UCSD-AML1 (cell line): ENCODE measurements around the gene NUBPL.
"Not testable (repeated sequence)": the region's sequence is repeated elsewhere in the genome, so short reads cannot be mapped to it uniquely, and the experiment has no call there.

Experiments used
- DNase-seq: peaks from one replicate; lab custom pipeline; 2025; ENCODE audit not compliant: unreplicated experiment; lab: John Stamatoyannopoulos, UW

NUBPL gene

DNA sequence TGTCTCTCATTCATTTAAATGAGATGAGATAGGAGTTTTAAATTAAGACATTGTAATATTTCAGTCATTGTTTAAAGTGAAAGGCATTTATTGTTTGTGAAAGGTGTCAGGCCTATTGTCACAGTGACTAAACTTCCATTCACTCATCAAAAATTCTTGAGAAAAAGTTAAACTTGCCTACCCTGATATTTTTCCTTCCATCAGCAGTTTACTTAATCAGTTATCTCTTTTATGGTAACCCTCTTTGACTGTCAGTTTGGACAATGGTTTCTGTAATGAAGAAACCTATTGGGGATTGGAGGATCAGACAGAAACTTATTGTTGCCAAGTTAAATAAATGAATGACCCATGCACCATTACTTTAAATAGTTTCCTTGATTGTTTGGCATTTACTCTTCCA, 241.6 kb downstream of the NUBPL start:
- DNase-seq = no peak

DNA sequence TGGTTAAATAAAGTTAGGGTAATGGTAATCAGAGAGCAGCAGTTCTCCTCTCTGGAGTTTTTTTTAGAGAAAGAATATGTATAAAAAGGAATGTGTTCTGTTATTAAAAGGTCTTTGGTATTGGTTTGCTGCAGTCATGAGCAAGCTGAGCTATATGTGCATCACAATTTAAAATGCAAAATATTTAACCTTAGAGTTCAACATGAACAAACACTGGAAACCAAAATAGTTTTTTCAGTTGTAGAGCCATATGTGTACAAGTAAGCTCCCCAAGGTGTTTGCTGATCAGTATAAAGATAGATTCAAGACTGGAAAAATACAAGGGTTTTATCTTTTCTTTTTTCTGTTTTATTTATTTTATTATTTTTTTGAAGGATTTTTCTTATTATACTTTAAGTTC, 245.0 kb downstream of the NUBPL start:
- DNase-seq = no peak

DNA sequence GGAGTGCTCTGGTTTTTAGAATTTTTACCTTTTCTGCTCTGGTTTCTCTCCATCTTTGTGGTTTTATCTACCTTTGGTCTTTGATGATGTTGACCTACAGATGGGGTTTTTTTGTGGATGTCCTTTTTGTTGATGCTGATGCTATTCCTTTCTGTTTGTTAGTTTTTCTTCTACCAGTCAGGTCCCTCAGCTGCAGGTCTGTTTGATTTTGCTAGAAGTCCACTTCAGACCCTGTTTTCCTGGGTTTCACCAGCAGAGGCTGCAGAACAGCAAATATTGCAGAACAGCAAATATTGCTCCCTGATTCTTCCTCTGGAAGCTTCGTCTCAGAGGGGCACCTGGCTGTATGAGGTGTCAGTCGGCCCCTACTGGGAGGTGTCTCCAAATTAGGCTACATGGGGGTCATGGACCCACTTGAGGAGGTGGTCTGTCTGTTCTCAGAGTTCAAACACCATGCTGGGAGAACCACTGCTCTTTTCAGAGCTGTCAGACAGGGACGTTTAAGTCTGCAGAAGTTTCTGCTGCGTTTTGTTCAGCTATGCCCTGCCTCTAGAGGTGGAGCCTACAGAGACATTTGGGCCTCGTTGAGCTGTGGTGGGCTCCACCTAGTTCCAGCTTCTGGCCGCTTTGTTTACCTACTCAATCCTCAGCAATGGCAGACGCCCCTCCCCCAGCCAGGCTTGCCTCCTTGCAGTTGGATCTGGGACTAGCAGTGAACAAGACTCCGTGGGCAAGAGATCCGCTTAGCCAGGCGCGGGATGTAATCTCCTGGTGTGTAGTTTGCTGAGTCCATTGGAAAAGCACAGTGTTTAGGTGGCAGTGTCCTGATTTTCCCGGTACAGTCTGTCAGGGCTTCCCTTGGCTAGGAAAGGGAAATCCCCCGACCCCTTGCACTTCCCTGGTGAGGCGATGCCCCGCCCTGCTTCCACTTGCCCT, 250.8 kb downstream of the NUBPL start:
- not testable (repeated sequence) for DNase-seq

DNA sequence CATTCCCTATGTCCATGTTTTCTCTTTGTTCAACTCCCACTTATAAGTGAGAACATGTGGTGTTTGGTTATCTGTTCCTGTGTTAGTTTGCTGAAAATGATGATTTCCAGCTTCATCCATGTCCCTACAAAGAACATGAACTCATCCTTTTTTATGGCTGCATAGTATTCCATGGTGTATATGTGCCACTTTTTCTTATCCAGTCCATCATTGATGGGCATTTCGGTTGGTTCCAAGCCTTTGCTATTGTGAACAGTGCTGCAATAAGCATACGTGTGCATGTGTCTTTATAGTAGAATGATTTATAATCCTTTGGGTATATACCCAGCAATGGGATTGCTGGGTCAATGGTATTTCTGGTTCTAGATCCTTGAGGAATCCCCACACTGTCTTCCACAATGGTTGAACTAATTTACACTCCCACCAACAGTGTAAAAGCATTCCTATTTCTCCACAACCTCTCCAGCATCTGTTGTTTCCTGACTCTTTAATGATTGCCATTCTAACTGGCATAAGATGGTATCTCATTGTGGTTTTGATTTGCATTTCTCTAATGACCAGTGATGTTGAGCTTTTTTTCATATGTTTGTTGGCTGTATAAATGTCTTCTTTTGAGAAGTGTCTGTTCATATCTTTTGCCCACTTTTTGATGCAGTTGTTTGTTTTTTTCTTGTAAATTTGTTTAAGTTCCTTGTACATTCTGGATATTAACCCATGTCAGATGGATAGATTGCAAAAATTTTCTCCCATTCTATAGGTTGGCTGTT, 252.7 kb downstream of the NUBPL start:
- not testable (repeated sequence) for DNase-seq

DNA sequence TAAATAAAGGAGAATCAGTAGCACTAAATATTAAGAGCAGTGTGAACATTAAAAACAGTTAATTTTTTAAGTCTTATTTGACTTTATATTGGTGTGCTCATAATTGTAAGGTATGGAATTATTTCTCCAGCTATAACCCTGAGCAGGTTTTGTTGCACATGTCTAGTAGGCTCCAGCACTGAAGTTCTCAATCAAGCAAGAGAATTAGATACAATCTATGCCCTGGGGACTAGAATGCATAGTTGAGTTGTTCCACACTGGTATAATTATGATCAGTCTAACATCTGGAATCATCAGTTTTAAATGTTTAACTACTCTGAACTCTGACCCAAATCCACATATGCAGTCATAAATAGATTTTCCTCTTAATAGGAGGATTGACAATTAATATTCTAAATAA, 258.1 kb downstream of the NUBPL start:
- DNase-seq = no peak

DNA sequence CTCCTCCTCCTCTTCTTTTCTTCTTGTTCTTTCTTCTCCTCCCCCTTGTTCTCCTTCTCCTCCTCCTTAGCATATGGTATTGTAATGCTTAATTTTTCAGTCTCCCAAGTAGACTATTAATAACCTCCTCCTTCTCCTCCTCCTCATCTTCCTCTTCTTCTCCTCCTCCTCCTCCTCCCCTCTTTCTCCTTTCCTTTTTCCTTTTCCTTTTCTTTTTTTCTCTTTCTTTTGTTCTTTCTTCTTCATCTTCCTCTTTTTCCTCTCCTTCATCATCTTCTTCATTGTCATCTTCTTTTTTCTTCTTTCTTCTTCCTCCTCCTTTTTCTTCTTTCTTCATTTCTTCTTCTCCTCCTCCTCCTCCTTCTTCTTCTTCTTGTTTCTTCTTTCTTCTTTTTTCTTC, 264.3 kb downstream of the NUBPL start:
- DNase-seq = no peak

DNA sequence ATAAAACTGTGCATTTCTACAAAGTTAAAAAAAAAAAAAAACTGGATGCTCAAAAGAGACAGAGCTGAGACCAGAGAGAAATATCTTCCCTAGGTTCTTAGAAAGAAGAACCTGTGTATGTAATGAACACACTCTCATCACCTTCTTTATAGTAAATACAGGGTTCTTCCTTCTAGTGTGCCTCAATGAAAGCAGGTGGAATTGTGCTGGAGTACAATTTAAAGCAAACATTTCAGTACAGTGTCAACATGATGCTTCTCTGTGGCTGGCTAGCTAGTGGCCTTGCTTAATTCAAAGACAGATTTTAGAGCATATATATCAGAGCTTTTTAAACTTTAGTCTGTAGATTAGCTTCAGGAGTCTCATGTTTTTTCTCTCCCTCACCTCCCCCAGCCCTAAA, 266.1 kb downstream of the NUBPL start:
- DNase-seq = no peak

DNA sequence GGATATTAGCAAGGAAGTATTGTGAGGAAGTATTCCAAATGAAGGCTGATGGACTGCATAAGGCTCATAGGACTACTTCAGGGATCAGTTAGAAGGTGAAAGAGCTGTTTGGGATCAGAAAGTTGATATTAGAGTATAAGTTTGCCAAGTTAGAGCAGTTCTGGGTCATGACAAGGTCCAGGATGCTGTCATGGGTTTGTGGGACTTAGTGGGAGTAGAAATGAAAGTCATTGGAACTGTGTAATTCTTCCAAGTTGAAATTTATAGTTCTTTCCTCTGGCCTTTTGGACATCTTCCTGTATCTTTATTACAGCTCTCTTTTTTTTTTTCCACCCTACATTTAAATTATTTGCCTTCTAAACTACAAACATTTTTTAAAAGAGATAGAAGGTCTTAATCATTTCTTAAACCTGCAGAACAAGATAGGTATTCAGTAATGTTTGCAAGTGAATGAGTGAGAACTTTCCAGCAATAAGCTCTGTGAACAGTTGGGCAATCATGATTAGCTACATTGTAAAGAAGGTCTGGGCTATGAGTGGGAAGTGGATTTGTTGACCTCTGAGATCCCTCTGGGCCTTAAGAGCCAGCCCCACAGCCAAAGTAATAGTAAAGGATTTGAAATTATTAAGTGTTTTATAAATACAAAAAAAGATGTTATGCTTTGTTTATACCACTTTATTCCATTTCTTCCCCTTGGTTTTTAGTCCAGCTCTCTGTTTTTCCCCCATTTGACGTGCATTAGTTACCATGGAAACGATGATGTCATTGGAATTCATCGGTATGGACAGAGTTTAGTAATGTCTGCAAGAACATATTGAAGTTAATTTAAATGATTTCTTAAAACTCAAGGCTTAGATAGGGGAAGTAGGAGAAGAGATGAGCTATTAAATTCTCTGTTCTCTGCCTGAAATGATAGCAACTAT, 268.0 kb downstream of the NUBPL start:
- no peak for DNase-seq

DNA sequence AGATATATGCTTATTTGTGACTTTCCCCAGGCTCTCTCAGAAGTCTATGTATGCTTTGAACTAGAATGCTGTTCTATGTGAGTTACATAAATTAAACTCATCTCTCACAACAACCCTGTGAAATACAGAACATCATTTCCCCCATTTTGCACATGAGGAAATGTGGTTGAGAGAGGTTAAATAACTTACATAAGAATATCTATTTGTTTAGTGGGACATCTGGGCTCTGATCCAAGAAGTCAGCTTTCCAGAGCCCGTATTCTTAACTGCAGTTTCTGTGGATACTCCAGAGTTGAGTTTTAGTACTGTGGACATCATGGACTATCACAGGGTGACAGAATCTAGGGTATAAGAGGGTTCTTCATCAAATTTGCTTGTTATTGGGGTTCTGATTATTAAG, 273.4 kb downstream of the NUBPL start:
- no peak for DNase-seq

DNA sequence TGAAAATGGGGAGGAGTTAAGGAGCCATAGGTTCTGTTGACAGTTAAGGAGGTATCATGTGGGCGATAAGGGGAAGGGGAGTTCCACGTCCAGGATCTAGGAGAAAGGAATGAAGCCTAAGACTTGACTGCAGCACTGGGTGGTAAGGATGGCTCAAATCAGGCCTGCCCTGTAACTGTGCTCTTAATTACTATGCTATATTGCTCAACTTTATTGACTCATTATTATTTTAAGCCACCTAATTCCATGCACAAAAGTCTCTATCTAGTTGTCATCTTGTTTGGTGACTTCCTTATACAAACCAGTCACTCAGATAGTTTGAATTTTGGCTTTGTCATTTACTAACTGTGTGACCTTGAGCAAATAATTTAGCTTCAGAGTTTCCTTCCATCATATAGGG, 273.8 kb downstream of the NUBPL start:
- DNase-seq = no peak

DNA sequence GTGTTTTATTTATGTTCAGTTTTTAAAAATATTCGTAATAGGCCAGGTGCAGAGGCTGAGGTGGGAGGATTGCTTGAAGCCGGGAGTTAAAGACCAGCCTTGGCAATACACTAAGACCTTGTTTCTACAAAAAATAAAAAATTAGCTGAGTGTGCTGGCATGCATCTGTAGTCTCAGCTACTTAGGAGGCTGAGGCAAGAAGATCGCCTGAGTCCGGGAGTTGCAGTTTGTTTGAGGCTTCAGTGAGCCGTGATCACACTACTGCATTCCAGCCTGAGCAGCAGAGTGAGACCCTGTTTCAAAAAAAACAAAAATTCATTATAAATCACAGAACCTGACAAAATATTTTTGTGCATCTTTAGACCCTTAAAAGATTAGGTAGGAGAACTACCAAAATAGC, 275.8 kb downstream of the NUBPL start:
- no peak for DNase-seq

DNA sequence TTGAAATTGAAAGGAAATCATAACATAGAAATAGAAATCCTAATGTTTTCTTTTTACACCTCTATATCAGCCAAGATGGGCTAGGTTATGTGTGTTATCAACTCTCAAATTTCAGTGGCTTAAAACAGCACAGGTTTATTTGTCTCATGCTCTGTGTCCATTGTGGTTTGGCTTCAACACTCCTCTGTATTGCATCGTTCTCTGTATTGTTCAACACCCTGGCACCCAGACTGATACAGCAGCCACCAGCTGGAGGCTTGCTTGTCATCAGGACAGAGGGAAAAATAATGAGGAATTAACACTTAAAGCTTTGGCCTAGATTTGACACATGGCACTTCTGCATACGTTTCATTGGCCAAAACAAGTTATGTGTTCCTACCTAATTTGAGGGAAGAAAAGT, 281.7 kb downstream of the NUBPL start:
- DNase-seq = no peak

DNA sequence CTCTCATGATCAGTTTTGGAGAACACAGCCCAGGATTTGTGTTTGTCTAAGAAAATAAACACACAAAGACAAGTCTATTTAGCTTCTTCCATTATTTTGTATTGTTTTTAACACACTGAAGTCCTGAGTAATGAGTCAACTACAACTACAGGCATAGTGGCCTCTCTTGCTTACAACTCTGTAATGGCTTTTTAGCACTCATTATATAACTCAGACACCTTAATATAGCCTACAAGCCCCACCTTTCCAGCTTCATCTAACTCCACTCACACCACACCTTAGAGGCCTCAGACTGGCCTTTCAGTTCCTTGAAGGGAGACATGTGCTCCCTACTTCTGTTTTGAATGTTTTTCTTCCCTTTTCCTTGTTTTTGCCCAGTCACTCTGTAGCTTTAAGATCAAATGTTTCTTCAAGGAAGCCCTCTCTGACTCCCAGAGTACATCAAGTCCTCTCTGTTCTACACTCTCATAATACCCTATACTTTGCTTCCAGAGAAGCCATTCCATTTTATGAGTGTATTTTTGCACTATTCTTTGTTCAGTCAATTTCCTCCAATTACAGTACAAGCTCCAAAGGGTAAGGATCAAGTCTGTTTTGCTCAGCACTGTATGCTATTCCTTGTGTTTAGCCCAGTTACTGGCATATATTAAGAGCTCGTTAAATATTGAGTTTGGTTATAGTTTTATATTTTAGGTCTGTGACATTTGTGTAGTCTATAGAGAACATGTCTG, 282.3 kb downstream of the NUBPL start:
- no peak for DNase-seq

DNA sequence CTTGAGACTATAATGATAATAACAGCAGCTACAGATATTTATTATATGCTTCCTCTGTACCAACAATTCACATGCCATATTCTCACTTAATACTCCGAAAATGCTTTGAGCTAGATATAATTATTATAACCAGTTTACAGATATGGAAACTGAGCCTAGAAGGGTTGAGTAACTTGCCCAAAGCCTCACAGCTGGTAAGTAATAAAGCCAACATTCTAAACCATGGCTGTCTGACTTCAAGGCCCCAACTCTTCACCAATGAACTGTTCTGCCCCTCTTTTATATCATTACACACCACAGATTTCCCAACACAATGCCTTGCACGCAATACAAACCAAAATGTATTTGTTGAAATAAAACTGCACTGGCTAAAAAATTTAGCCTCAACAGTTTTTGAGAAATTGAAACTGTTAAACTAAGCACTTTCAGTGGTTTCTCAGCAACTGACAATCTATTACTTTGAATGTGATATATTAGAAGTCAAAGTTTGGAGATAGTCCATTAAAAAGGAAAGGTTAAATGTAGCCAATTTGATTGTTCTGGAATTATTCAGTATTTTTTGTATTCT, 293.4 kb downstream of the NUBPL start:
- no peak for DNase-seq

DNA sequence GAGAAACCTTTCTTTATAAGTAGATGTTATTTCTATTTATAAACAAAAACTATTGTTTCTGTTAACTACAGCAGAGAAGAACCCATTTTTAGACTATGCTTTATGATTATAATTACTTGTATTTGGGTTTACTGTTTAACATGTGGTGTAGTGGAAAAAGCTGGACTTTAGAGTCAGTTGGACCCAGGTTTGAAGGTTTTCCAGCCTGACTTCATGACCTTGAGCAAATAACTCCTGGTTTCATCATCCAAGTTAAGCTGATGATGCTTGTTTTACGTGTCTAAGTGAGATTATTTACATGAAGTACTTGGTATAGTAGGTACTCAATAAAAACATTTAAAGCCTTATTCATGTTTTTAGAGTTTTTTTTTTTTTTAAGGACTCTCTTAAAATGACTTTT, 294.1 kb downstream of the NUBPL start:
- no peak for DNase-seq

DNA sequence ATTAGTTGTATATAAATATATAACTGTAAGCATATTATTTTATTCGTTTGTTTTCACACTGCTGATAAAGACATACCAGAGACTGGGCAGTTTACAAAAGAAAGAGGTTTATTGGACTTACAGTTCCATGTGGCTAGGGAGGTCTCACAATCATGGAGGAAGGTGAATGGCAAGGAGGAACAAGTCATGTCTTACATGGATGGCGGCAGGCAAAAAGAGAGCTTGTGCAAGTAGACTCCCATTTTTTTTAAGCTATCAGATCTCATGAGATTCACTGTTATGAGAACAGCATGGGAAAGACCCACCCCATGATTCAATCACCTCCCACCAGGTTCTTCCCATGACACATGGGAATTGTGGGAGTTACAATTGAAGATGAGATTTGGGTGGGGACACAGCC, 294.8 kb downstream of the NUBPL start:
- DNase-seq = not testable (repeated sequence)

DNA sequence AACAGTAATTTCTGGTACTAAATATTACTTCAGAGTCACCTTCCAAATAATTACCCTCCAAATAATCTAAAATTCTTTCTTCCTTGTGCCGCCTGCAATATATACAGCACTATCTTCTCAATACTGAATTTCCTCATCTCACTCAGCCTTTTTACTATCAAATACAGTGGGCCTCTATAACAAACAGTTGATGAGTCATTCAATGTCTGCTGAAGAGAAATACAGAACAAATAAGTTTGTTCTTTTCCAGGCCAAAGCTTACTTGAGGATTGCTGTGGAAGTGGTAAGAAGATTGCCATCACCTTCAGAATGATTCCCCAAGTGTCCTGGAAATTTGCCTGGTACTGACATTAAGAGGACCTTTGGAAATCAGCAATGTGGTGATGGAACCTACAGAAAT, 297.7 kb downstream of the NUBPL start:
- DNase-seq = no peak

DNA sequence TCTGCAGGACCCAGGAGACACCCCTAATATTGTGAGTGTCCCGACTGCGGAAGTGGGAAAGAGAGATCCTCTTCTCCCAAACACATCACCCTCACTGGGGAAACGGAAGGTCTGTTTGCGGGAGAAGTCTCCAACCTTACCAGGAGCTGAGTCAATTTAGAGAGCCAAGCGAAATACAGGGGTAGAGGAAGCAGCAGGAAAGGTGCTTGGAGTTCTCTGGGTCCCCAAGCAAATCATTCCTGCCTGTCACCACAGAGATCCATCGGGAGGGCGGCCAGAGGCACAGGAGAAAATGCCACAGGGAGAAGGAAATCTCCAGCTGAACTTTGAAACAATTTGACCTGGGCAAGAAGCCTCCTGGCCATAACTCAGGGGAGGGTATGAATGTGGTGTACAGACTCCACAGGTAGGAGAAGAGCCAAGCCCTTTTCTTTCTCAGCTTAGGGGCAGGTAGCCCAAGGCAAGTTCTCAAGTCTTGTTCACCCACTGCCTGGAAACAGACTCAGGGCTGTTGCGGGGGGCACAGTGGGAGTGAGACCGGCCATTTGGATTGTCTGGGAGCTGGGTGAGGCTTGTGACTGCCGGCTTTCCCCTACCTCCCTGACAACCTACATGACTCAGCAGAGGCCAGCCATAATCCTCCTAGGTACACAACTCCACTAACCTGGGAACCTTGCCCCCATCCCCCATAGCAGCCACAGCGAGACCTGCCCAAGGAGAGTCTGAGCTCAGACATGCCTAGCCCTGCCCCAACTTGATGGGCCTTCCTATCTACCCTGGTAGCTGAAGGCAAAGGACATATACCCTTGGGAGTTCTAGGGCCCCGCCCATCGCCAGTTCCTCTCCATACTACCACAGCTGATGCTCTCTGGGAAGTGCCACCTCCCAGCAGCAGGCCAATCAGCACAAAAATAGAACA, 304.0 kb downstream of the NUBPL start:
- no peak for DNase-seq

DNA sequence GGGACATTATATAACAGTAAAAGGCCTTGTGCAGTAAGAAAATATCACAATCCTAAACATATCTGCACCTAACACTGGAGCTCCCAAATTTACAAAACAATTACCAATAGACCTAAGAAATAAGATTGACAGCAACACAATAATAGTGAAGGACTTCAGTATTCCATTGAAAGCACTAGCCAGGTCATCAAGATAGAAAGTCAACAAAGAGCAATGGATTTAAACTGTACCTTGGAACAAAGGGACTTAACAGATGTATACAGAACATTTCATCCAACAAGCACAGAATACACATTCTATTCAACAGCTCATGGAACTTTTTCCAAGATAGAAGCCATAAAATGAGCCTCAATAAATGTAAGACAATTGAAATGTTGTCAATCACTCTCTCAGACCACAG, 306.4 kb downstream of the NUBPL start:
- DNase-seq = no peak
